Omental fat pad (tissue), 4 donors: Measurements from ENCODE around the gene GOLGA6D. TPM values are rescaled to one million over a fixed set of nuclear protein-coding genes. Genes with fewer than 3 reads are reported as not detected.
"Not testable (repeated sequence)": the region's sequence is repeated elsewhere in the genome, so short reads cannot be mapped to it uniquely, and the experiment has no call there.

Experiments used
- ATAC-seq: fragments of 150-250 bp; one replicate; pipeline ENCODE4 v1.9.1; 2016; ENCODE audit warnings: mild to moderate bottlenecking, moderate library complexity; ENCODE audit not compliant: low FRiP score
- DNase-seq: peaks from one replicate; pipeline ENCODE4 v3.0.0-alpha.2; 2019; ENCODE audit warnings: low spot score
- total RNA-seq, 4 donors: library from RNA; depleted of rRNA; stranded (reverse); fragments of >200 nt; gene quantifications; one replicate each; pipeline ENCODE4 v1.1.0, GENCODE V29; 2016
- TF ChIP-seq, protein P1 (sequence below), 3 donors: fragments of 450-650 bp; IDR thresholded peaks; one replicate each; pipeline ENCODE4 v1.5.1; 2016 to 2017; ENCODE audit warnings: antibody characterized with exemption in 3 of 3, mild to moderate bottlenecking in 3 of 3, moderate library complexity in 2 of 3

Gene GOLGA6D
- total RNA-seq, 4 donors from 2014 or later = 0.36 TPM; not detected in 3

GRCh38 chr15:75298541-75299310, 16.1 kb downstream of the GOLGA6D start:
- ATAC-seq, DNase-seq: not testable (repeated sequence)

DNA sequence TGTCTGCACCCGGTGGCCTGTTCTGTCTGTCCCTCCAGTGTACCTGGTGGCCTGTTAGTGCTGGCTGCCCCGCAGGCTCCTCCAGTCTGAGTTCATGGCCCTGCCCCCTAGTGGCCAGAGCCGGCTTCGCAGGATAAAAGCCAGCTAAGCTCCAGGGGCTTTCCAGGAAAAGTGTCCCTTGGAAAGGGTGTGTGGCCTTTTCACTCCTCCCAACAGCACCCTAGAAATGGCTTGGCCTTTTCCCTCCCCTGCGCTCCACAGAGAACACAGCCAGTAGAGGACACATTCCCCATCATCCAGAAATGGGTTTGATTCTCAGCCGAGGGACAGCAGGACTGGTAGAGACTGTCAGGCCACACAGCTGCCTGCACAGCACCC, 16.7 kb downstream of the GOLGA6D start:
- ATAC-seq = not testable (repeated sequence)
- peak; percentile 31 for DNase-seq

DNA sequence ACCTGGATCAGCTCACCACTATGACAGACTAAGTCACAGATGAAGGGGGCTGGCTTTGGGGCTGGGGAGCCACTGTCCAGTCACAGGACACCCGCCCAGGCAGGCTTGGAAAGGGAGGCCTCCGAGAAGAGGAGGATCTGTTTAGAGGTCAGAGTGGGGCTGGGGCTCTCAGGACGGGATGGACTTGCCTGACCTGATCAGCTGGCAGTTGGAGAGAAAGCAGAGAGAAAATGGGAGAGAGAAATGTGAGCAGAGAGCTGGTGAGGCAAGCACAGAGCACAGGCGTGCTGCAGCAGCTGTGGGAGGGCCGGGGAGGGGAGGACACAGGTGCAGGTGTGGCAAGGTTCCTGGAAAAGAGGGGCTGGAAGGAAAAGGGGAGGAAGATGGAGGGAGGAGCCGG, 17.4 kb downstream of the GOLGA6D start:
- DNase-seq, ATAC-seq: not testable (repeated sequence)

DNA sequence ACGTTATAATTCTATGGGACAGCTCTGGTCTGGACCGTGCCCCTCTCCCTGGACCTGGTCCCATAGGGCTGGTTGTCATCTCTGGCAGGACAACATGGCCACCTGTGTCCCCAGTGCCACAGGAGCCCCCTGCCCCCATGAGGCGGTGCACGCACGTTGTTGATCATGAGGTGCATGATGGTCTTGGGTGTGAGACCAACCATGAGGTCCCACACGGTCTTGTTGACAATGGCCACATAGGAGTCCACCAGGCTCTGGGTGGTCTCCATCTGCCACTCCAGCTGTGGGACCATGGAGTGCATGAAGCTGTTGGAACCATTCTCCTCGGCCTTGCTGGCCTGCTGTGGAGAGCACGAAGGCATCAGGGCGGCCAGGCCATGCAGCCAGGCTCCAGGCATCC, 19.7 kb downstream of the GOLGA6D start:
- TF ChIP-seq, protein P1, sequence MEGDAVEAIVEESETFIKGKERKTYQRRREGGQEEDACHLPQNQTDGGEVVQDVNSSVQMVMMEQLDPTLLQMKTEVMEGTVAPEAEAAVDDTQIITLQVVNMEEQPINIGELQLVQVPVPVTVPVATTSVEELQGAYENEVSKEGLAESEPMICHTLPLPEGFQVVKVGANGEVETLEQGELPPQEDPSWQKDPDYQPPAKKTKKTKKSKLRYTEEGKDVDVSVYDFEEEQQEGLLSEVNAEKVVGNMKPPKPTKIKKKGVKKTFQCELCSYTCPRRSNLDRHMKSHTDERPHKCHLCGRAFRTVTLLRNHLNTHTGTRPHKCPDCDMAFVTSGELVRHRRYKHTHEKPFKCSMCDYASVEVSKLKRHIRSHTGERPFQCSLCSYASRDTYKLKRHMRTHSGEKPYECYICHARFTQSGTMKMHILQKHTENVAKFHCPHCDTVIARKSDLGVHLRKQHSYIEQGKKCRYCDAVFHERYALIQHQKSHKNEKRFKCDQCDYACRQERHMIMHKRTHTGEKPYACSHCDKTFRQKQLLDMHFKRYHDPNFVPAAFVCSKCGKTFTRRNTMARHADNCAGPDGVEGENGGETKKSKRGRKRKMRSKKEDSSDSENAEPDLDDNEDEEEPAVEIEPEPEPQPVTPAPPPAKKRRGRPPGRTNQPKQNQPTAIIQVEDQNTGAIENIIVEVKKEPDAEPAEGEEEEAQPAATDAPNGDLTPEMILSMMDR (IDR thresholded peaks at IDR 0.05) = no peak
- ATAC-seq = no peak
- no peak for DNase-seq

GRCh38 chr15:75302753-75303152, 20.1 kb downstream of the GOLGA6D start:
- DNase-seq, ATAC-seq: not testable (repeated sequence)

- TF ChIP-seq, protein P1 (IDR thresholded peaks at IDR 0.05) = no peak
- no peak for DNase-seq
- no peak for ATAC-seq
Observed at GRCh38 chr15:75306188-75306587, 23.6 kb downstream of the GOLGA6D start.

DNA sequence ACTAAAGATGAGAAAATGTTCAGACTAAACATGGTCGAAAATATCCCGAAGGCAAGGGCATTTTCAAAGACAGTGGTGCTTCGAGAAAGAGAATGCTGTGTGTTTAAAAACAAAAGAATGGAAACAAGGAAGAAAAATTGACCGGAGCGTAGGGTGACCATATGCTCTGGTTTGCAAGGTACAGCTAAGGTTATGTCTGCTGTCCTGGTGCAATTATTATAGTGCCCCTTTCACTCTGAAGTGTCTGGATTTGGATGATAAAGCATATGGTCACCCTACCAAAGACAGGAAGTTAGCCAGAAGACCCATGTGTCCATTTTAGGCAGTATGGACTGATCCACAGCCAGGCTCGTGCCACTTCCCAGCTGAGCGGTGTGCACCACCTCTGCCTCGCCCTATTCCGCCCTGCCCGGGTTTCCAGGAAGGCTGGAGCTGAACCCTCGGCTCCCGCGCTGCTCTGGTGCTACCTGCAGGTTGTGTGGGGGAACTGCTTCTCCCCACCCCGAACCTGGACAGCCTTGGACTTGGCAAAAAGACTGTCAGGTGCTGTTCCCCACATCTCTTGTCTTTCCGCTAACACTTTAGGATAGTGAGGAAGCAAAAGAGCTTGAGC, 25.2 kb downstream of the GOLGA6D start:
- DNase-seq (no peak), ATAC-seq (no peak)
- TF ChIP-seq, protein P1 (IDR thresholded peaks at IDR 0.05) = no peak

DNA sequence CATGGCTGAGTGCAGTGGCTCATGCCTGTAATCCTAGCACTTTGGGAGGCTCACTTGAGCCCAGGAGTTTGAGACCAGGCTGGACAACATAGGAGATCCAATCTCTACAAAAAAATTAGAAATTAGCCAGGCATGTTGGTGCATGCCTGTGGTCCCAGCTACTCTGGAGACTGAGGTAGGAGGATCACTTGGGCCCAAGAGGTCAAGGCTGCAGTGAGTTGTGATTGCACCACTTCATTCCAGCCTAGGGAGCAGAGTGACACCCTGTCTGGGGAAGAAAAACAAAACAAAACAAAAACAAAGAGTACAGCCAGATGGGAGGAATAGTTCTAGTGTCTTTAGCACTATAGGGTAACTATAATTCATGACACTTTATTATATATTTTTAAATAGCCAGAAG, 27.1 kb downstream of the GOLGA6D start:
- DNase-seq = no peak
- TF ChIP-seq, protein P1 (IDR thresholded peaks at IDR 0.05) = no peak

DNA sequence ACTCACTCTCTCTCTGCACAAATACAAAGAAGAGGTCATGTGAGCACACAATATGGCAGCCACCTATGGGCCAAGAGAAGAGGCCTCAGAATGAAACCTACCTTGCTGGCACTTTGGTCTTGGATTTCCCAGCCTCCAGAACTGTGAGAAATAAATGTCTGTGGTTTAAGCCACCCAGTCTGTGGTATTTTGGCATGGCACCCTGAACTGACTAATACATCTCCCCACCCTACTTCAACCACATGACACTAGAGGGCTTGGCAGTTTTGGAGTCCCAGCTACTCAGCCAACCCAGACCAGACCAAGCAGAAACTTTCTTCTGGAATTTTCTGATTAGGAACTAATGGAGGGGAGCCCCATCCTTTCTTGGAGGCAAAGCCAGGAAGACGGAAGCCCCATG, 29.9 kb downstream of the GOLGA6D start:
- ATAC-seq, DNase-seq: not testable (repeated sequence)

More for the DNA sequence above, 27.1 kb downstream of the GOLGA6D start:
- no peak for ATAC-seq
